Activated CD8-positive, alpha-beta T cell treated with anti-CD3 and anti-CD28 coated beads for 36 hours (primary cell): ENCODE results near the gene PTPRN2. TPM values are rescaled to one million over a fixed set of nuclear protein-coding genes. Genes with fewer than 3 reads are reported as not detected.

Experiments used
- ATAC-seq: fragments of 200-7000 bp; cut with Tn5 transposase; one replicate; pipeline ENCODE4 v1.10.0; 2021; ENCODE audit warnings: mild to moderate bottlenecking, moderate library complexity
- CTCF ChIA-PET: fragments of 350-600 bp; sonication (Branson Sonifier 250); formaldehyde crosslinking; loops from one replicate; lab custom pipeline; 2021; ENCODE audit warnings: antibody characterized with exemption; lab: Charles Lee
- POLR2A ChIA-PET: fragments of 350-600 bp; sonication (Branson Sonifier 250); formaldehyde crosslinking; loops from one replicate; lab custom pipeline; 2021; ENCODE audit warnings: antibody characterized with exemption; lab: Charles Lee
- DNase-seq: peaks from one replicate; pipeline ENCODE4 v3.0.0-alpha.2; 2020
- H3K27ac Mint-ChIP-seq: one replicate; pipeline ENCODE4 v1.8.0; 2021; ENCODE audit warnings: mild to moderate bottlenecking, mixed read lengths
- H3K27me3 Mint-ChIP-seq: one replicate; pipeline ENCODE4 v1.8.0; 2021; ENCODE audit warnings: mixed read lengths
- H3K36me3 Mint-ChIP-seq: one replicate; pipeline ENCODE4 v1.8.0; 2021; ENCODE audit warnings: low read depth, mixed read lengths
- H3K4me1 Mint-ChIP-seq: one replicate; pipeline ENCODE4 v1.8.0; 2021; ENCODE audit warnings: low read depth, mixed read lengths
- H3K4me3 Mint-ChIP-seq: one replicate; pipeline ENCODE4 v1.8.0; 2021; ENCODE audit warnings: mild to moderate bottlenecking, moderate library complexity, mixed read lengths
- H3K9me3 Mint-ChIP-seq: one replicate; pipeline ENCODE4 v1.8.0; 2021; ENCODE audit warnings: mixed read lengths
- intact Hi-C: fragments of 100-400 bp; cut with micrococcal nuclease; formaldehyde crosslinking; loops from one replicate; pipeline ENCODE4 v1.10.0; 2022
- total RNA-seq, 2 experiments: library from RNA; stranded (reverse); gene quantifications; one replicate each; pipeline ENCODE4 v1.2.3, GENCODE V29; 2021
- TF ChIP-seq, protein P1 (sequence below): fragments of 200-600 bp; IDR thresholded peaks from one replicate; pipeline ENCODE4 v1.8.0; 2022; ENCODE audit warnings: antibody characterized with exemption, mild to moderate bottlenecking

The PTPRN2 gene
- total RNA-seq, 2 experiments from 2014 or later, result 0.49 to 0.65 TPM

DNA sequence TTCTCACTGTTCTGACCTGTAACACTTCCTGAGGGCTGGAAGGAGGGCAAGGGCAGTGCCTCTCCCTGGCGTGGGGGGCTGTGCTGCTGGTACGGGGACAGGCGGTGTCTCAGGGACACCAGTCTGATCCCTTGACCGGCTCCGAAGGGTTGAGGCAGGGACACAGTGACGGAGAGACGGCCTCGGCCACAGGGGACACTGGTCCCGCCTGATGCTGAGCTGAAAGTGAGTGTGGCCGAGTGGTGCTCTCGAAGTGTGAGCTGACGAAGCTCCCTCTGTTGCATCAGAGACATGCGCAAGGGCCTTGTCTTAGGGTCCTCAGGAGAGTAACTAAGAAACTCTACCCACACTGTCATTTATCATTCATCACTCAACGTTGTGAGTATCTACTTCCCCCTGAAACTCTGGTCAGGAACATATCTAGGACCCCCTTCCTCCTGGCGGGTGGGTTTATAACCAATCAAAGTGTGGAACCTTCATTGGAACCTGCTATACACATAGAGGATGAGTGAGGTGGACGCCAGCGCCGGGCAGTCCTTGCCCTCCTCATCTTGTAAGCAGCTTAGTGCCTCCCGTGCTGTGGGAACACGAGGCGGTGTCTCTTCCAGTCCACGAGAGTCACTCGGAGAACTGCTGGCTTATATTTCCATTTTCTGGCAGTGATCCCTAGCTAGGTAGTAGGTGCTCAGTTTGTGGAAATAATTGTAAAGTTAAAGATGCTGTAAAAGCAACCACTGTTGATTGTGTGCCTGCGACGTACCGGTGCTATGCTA is 967.7 kb downstream of the PTPRN2 start:
- DNase-seq (no peak), ATAC-seq (no peak)
- POLR2A ChIA-PET, result interaction anchor here (0.6 kb wide), 1 partner anchor 293 kb away, joined by 3 read pairs; no protein-coding TSS in a partner anchor
- TF ChIP-seq, protein P1, sequence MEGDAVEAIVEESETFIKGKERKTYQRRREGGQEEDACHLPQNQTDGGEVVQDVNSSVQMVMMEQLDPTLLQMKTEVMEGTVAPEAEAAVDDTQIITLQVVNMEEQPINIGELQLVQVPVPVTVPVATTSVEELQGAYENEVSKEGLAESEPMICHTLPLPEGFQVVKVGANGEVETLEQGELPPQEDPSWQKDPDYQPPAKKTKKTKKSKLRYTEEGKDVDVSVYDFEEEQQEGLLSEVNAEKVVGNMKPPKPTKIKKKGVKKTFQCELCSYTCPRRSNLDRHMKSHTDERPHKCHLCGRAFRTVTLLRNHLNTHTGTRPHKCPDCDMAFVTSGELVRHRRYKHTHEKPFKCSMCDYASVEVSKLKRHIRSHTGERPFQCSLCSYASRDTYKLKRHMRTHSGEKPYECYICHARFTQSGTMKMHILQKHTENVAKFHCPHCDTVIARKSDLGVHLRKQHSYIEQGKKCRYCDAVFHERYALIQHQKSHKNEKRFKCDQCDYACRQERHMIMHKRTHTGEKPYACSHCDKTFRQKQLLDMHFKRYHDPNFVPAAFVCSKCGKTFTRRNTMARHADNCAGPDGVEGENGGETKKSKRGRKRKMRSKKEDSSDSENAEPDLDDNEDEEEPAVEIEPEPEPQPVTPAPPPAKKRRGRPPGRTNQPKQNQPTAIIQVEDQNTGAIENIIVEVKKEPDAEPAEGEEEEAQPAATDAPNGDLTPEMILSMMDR, result no peak
- no peaks in the 10 kb centered on the region for H3K36me3 Mint-ChIP-seq
- CTCF ChIA-PET, result no interaction called here
- no peak overlapping the region for H3K27ac Mint-ChIP-seq
- no peaks in the 10 kb centered on the region for H3K27me3 Mint-ChIP-seq
- intact Hi-C loops, result no loop called here
- H3K4me3 Mint-ChIP-seq, result no peak overlapping the region
- peaks cover 20% of the 10 kb centered on the region for H3K4me1 Mint-ChIP-seq
- H3K9me3 Mint-ChIP-seq, result no peaks in the 10 kb centered on the region

DNA sequence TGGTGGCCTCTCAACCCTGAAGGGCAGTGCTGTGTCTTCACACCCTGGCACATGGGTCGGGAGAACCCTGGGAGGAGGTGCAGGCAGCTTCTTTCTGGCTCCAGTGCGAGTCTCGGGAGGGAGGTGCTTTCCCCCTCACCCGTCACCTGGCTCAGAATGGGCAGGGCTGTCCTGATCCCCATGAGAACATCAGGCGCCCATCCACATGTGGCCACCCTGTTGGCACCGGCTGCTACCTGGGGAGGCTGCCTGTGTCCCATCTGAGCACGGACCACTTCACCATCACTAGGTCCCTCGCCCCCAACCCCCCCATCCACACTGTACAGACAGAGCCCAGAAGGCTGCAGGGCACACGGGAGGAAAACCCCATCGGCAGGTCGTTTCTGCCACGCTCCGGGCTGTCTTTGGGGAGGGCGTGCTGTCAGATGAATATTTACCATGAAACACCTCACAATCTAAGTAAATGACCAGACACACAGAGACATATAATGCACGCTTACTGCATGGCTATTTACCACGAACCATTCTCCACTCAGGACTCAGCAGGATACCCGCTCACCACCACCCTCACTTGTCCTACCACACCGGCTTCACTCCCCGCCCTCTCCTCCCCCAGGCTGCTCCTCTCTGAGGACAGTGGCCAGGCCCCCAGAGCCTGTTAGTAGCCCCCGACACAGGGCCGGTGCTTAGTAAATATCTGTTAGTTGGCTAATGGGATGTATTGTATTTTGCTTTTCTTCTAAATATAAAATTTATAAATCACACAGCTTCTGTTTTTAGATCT is 968.6 kb downstream of the PTPRN2 start:
- H3K9me3 Mint-ChIP-seq, result no peaks in the 10 kb centered on the region
- CTCF ChIA-PET, result no interaction called here
- intact Hi-C loops, result no loop called here

DNA sequence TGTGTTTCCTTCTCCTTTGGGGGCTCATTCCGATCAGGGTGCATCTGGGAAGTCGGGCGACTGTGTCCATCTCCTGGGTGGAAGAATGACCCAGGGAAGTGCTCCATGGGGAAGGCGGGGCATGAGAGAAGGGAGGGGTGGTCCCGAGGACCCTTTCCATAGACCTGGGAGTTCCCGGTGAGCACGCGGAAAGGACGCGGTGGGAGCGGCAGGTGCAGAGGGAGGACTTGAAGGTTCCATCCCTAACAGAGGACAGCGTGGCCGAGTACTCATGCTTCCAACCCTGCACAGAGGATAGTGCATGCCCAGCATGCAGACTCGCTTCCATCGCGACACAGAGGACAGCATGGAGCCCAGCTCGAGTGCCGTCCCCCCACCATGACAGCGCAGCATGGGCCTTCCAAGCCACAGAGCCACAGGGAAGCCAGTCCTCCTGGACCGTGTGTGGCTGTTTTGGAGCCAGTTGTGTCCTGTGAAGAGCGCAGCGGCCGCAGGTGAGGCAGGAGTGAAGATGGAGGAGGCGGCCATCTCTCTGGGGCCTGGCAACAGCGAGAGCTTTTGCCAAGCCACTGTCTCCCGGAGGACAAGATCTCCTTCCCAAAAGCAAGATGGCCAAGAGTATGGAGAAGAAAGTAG is 969.4 kb downstream of the PTPRN2 start:
- POLR2A ChIA-PET, result no interaction called here
- intact Hi-C loops, result no loop called here
- no peak for DNase-seq

More for the DNA sequence above, 968.6 kb downstream of the PTPRN2 start:
- Mint-ChIP-seq H3K36me3 (no peaks in the 10 kb centered on the region), H3K27me3 (no peaks in the 10 kb centered on the region), H3K27ac (no peak overlapping the region), H3K4me3 (no peak overlapping the region), H3K4me1 (peaks cover 23% of the 10 kb centered on the region)
- POLR2A ChIA-PET, result interaction anchor here (0.6 kb wide), 1 partner anchor 294 kb away, joined by 3 read pairs; no protein-coding TSS in a partner anchor
- TF ChIP-seq, protein P1, result no peak
- DNase-seq (no peak), ATAC-seq (no peak)

DNA sequence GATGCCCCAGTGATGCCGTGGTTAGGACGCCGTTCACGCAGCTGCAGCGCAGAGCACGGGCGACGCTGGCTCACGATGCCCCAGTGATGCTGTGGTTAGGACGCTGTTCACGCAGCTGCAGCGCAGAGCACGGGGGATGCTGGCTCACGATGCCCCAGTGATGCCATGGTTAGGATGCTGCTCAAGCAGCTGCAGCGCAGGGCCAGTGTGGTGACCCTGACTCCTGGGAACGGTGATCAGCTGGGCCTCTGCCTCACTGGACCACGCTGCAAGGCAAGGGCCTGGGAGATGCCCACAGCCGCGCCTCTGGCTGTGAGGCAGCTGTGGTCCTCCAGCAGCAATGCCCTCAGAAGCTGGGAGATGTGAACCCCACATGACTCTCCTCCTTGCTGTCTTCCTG is 970.2 kb downstream of the PTPRN2 start:
- intact Hi-C loops, result no loop called here
- no peaks in the 10 kb centered on the region for H3K36me3 Mint-ChIP-seq
- CTCF ChIA-PET, result no interaction called here

More for the DNA sequence above, 969.4 kb downstream of the PTPRN2 start:
- TF ChIP-seq, protein P1, result no peak
- Mint-ChIP-seq H3K4me3 (no peak overlapping the region), H3K4me1 (peaks cover 16% of the 10 kb centered on the region), H3K27me3 (no peaks in the 10 kb centered on the region), H3K27ac (no peak overlapping the region), H3K9me3 (no peaks in the 10 kb centered on the region), H3K36me3 (no peaks in the 10 kb centered on the region)
- CTCF ChIA-PET, result no interaction called here
- ATAC-seq, result no peak

More for the DNA sequence above, 970.2 kb downstream of the PTPRN2 start:
- Mint-ChIP-seq H3K27ac (no peak overlapping the region), H3K27me3 (no peaks in the 10 kb centered on the region), H3K4me1 (peaks cover 14% of the 10 kb centered on the region), H3K4me3 (no peak overlapping the region), H3K9me3 (no peaks in the 10 kb centered on the region)
- TF ChIP-seq, protein P1, result no peak
- ATAC-seq, result no peak
- no peak for DNase-seq
- POLR2A ChIA-PET, result no interaction called here
